SH-SY5Y (cell line): Measurements from ENCODE around the gene IGF2BP3.

Experiments used
- GATA2 ChIP-seq: IDR thresholded peaks from 2 replicates; pipeline ENCODE4 v1.6.1; 2011; ENCODE audit warnings: mild to moderate bottlenecking, low read depth, low read length
- GATA3 ChIP-seq: IDR thresholded peaks from 2 replicates; pipeline ENCODE4 v1.6.1; 2011; ENCODE audit warnings: low read depth, mild to moderate bottlenecking, low read length, moderate library complexity

Gene IGF2BP3

DNA sequence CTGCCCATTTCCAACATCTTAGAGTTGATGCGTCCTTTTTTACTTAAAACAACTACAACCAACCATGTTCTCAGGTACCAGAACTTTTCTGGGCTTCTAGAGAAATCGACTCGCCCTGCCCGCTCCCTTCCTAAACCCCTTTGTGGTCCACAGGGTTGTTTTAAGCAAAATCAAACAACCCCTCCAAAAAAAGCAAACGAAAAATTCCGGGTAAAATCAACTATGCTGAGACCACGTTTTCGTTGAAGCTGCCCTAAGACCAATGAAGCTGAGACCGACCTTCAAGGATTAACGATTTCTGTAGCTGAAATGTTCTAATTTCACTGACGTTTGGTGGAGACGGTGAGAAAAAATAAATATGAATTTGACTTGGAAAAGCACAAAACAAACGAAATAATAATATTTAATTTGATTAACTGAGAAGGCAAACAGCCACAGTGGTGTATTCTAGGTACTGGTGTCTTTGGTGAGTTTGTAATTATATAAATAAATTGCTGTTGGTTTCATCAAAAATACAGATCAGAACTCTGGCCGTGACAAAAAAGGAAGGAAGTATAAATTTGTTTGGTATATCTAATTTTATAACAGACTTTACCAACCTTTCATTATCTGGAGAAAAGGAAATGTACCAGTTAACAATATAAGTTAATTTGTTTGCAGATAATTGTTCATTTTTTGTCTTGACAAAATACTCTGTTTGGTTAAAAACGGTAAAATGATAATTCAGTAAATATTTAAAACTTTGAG, 4.7 kb upstream of the IGF2BP3 start:
- TF ChIP-seq GATA3, result no peak
- no peak for TF ChIP-seq GATA2

DNA sequence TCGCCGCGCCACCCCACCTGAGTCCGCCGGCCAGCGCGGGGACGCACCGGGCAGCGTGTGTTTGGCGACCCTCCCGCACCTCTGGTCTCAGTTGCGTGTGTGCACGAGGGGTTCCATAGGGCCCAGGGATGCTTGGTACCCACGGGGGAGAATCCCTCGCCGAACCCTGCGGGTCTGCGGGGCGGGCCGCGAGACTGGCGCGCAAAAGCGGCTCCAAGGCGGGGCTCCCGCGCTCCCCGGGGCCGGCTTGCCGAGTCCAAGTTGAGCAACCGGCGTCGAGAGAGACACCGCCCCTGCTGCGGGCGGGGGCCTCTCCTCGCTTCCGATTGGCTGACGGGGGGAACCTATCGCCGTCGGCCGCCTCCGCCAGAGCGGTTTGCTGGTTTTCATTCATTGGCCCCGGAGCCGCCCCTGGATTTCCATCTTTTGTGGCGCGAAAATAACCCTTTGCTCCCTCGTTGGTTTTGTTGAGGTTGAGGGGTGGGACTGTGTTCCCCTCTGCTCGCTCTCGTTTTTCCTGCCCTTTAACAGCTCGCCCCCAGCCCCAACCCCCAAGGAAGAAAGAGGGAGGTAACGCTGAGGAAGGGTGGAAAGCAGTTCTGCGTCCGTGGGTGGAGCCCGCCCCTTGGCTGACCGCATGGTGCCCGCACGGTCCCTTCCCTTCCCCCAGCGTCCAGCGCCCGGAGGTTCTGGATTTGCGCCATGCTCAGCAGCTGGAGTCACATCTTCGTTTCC, 4.0 kb upstream of the IGF2BP3 start:
- TF ChIP-seq GATA2, result no peak; the same call in 1 of the 2 replicates
- TF ChIP-seq GATA3, result no peak

DNA sequence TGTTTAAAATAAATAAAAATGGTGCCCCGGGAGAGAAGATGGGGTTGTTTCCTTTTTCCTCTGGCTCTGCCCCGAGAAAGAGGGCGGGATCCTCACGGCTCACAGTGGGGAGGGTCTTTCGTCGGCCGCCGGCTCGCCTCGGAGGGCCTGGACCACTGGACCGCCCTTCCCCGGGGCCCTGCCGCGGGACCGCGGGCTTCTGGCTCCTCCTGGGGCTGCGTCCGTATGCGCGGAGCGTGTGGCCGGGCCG, 3.5 kb upstream of the IGF2BP3 start:
- TF ChIP-seq GATA2 (no peak; the same call in 1 of the 2 replicates), GATA3 (no peak)

GRCh38 chr7:23472956-23473843, 2.9 kb upstream of the IGF2BP3 start:
- TF ChIP-seq GATA3 (no peak), GATA2 (no peak)

GRCh38 chr7:23472556-23472955, 2.3 kb upstream of the IGF2BP3 start:
- no peak for TF ChIP-seq GATA2
- no peak for TF ChIP-seq GATA3

- TF ChIP-seq GATA3, result no peak
- no peak for TF ChIP-seq GATA2
Observed at GRCh38 chr7:23472046-23472445, 1.8 kb upstream of the IGF2BP3 start.

GRCh38 chr7:23471106-23471859, 992 bp upstream of the IGF2BP3 start:
- TF ChIP-seq GATA2, result no peak
- TF ChIP-seq GATA3, result no peak

DNA sequence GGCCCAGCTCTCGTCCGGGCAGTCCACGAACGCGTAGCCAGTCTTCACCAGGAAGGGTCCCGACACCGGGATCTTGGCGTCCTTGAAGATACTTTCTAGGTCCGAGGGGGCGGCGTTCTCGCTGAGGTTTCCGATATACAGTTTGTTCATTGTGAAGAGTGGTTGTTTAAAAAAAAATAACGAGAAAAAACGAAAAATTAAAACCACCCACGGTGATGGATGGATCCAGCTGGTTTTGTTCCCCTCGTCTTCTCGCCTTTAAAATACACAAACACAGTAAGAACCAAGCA, 385 bp downstream of the IGF2BP3 start:
- no peak for TF ChIP-seq GATA3
- TF ChIP-seq GATA2, result no peak

DNA sequence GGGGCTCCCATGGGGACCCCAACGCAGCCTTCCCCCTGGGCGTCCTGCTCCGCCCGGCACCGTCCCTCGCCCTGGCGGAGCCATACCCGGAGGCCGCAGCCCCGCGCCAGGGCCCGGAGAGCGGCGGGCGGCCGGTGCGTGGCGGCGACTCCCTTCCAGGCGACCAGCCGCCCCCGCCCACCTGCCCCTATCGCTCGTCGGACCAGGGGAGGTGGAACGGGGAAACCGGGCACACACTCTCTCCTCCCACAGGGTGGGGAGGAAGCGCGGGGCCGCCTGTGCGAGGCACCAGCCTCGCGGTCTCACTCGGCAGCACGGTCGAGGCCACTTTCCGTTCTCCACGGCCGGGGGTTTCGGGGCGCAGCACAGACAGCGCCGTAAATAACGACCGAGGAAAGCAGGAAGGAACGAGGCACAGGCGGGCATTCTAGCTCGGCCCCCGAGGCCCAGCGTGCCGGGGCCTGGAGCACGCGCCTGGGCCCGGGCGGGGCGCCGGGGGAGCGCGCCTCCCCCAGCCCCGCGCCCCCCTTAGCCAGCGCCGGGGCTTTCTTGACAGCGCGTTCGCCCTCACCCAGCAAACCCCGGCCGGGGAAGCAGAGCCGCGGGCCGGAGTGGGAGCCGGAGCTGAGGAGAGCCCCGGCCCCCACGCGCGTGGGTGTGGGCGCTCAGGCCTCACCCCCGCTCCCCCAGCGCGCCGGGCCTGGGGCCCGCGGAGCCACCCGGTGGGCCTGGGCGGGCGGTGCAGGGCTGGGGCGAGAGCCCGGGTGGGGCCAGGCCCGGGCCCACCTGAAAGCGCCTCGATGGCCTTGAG, 936 bp downstream of the IGF2BP3 start:
- TF ChIP-seq GATA3 (no peak), GATA2 (no peak)

GRCh38 chr7:23468526-23469149, 1.7 kb downstream of the IGF2BP3 start:
- no peak for TF ChIP-seq GATA2
- TF ChIP-seq GATA3, result no peak

GRCh38 chr7:23467806-23468525, 2.3 kb downstream of the IGF2BP3 start:
- TF ChIP-seq GATA2 (no peak), GATA3 (no peak)

DNA sequence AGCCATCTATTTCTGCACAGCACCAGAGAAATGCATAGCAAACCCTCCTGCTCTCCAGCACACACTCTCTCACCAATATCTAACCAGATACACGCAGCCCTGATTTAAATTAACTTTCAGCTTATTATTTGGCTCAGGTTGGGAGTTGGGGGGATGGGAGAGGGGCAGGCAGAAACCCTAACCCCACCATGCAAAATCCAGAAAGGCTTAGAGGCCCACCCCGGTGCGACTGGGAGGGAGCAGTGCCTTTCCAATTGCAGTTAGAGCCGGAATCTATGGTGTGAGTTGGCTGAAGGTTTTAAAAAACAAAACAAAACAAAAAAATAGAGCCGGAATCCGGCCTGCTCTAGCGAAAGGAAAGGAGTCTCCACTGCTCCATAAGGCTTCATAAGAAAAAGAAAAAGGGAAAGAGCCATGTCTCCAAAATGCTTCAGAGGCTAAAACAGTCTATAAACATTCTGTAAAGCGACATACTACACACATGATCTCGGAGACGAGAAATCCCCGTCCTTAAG, 2.9 kb downstream of the IGF2BP3 start:
- TF ChIP-seq GATA2, result no peak
- TF ChIP-seq GATA3, result no peak

GRCh38 chr7:23462846-23463245, 7.4 kb downstream of the IGF2BP3 start:
- TF ChIP-seq GATA2 (peak; percentile 41; the same call in 1 of the 2 replicates), GATA3 (no peak)
